H1 (cell line): ENCODE results near the gene SMDT1. TPM values are rescaled to one million over a fixed set of nuclear protein-coding genes. Genes with fewer than 3 reads are reported as not detected.

Experiments used
- ASH2L ChIP-seq: fragments of 200-600, 300-600 bp; sonication (generic); IDR thresholded peaks from one replicate; pipeline ENCODE4 v1.7.1; 2017; ENCODE audit warnings: low read length
- CBX8 ChIP-seq: fragments of 300-800, 300-1000 bp; sonication (generic); IDR thresholded peaks from 2 replicates; pipeline ENCODE4 v1.7.1; 2016; ENCODE audit warnings: low read depth, low read length, borderline replicate concordance
- CEBPB ChIP-seq: IDR thresholded peaks from 2 replicates; pipeline ENCODE4 v1.6.1; 2012; ENCODE audit warnings: low read depth, low read length
- CHD1 ChIP-seq: IDR thresholded peaks from 2 replicates; pipeline ENCODE4 v1.6.1; 2012; ENCODE audit warnings: low read depth, low read length, improper control_type of control experiment
- CHD2 ChIP-seq: IDR thresholded peaks from 2 replicates; pipeline ENCODE4 v1.6.1; 2012; ENCODE audit warnings: low read length, improper control_type of control experiment
- CREB1 ChIP-seq: IDR thresholded peaks from 2 replicates; pipeline ENCODE4 v1.6.1; 2012; ENCODE audit warnings: inconsistent platforms
- E2F6 ChIP-seq: IDR thresholded peaks from 2 replicates; pipeline ENCODE4 v1.6.1; 2012; ENCODE audit warnings: inconsistent platforms
- EGR1 ChIP-seq: IDR thresholded peaks from 2 replicates; pipeline ENCODE4 v1.6.1; 2011; ENCODE audit warnings: low read depth, low read length, borderline replicate concordance
- EP300 ChIP-seq, 2 experiments: IDR thresholded peaks; 1 replicate in 1 of 2; 2 replicates in 1 of 2; pipeline ENCODE4 v1.6.1; 2011 to 2012; ENCODE audit warnings: low read depth in 2 of 2, low read length in 2 of 2, mild to moderate bottlenecking in 2 of 2, borderline replicate concordance in 1 of 2, inconsistent platforms in 1 of 2, moderate library complexity in 1 of 2
- JUND ChIP-seq: IDR thresholded peaks from 2 replicates; pipeline ENCODE4 v1.6.1; 2011; ENCODE audit warnings: mild to moderate bottlenecking, improper control_type of control experiment, low read length
- KDM1A ChIP-seq: fragments of 200-600, 300-600 bp; sonication (generic); IDR thresholded peaks from 2 replicates; pipeline ENCODE4 v1.7.1; 2016; ENCODE audit warnings: mild to moderate bottlenecking, low read length, borderline replicate concordance
- KDM5A ChIP-seq: fragments of 200-600 bp; IDR thresholded peaks from 2 replicates; pipeline ENCODE4 v1.7.1; 2012; ENCODE audit warnings: mild to moderate bottlenecking, low read length, inconsistent platforms, mixed read lengths
- MAX ChIP-seq: IDR thresholded peaks from 2 replicates; pipeline ENCODE4 v1.6.1; 2012; ENCODE audit warnings: inconsistent platforms
- PHF8 ChIP-seq: fragments of 200-600 bp; sonication (generic); conservative IDR thresholded peaks from 2 replicates; pipeline ENCODE4 v1.7.1; 2012; ENCODE audit warnings: low read depth, mild to moderate bottlenecking, inconsistent platforms, low read length, moderate library complexity
- POLR2AphosphoS5 ChIP-seq: IDR thresholded peaks from 2 replicates; pipeline ENCODE4 v1.6.1; 2011; ENCODE audit warnings: low read depth, low read length
- RFX5 ChIP-seq: IDR thresholded peaks from 2 replicates; pipeline ENCODE4 v1.6.1; 2011; ENCODE audit warnings: low read depth, low read length, improper control_type of control experiment, borderline replicate concordance
- RXRA ChIP-seq: IDR thresholded peaks from 2 replicates; pipeline ENCODE4 v1.6.1; 2011; ENCODE audit warnings: low read depth, mild to moderate bottlenecking, low read length, moderate library complexity; ENCODE audit not compliant: insufficient read depth
- SIRT6 ChIP-seq: IDR thresholded peaks from one replicate; pipeline ENCODE4 v1.7.1; 2012; ENCODE audit warnings: low read length, inconsistent platforms
- SP4 ChIP-seq: IDR thresholded peaks from 2 replicates; pipeline ENCODE4 v1.6.1; 2012; ENCODE audit warnings: low read length, inconsistent platforms
- SRF ChIP-seq: IDR thresholded peaks from 2 replicates; pipeline ENCODE4 v1.6.1; 2011; ENCODE audit warnings: mild to moderate bottlenecking, low read depth, low read length, moderate library complexity
- SUZ12 ChIP-seq: fragments of 200-600 bp; sonication (generic); IDR thresholded peaks from 2 replicates; pipeline ENCODE4 v1.6.1; 2012; ENCODE audit warnings: mild to moderate bottlenecking, inconsistent platforms, low read length, moderate library complexity, mixed read lengths
- TAF1 ChIP-seq: IDR thresholded peaks from 2 replicates; pipeline ENCODE4 v1.6.1; 2011; ENCODE audit warnings: mild to moderate bottlenecking, low read depth, low read length
- TCF12 ChIP-seq: IDR thresholded peaks from 2 replicates; pipeline ENCODE4 v1.6.1; 2011; ENCODE audit warnings: low read depth, mild to moderate bottlenecking, low read length
- TEAD4 ChIP-seq: IDR thresholded peaks from 2 replicates; pipeline ENCODE4 v1.6.1; 2012; ENCODE audit warnings: low read depth, low read length, inconsistent platforms, mixed read lengths
- USF2 ChIP-seq: IDR thresholded peaks from 2 replicates; pipeline ENCODE4 v1.6.1; 2011; ENCODE audit warnings: low read length, improper control_type of control experiment
- polyA plus RNA-seq, 7 experiments: library from polyadenylated mRNA; depleted of rRNA in 3 of 7; stranded (reverse) in 5 of 7; unstranded in 2 of 7; fragments of >200 nt in 5 of 7; fragments of 200-250 nt in 2 of 7; gene quantifications; 1 replicate in 5 of 7; 2 replicates in 1 of 7; 4 replicates in 1 of 7; pipeline versions ENCODE4 v1.2.1 to v1.2.3, GENCODE V29; 2011 to 2013; ENCODE audit warnings: missing spikeins in 2 of 7, mixed read lengths in 2 of 7
- total RNA-seq: library from RNA; stranded (reverse); fragmentation: NEBNext Ultra II Directional; extraction: Animal tissue kit (Norgen Biotek cat#: 25700); gene quantifications from 2 replicates; pipeline ENCODE4 v1.2.1, GENCODE V29; 2021

Gene SMDT1
- total and polyA plus RNA-seq, 2 of the 8 experiments (the other 6 are each of a cell fraction or from before 2014, with no cell fraction given) = 34.9 to 35.6 TPM

GRCh38 chr22:42074132-42074811 is 5.2 kb upstream of the SMDT1 start, which contains the start of gene PHETA2 (continued):
- no peak for TF ChIP-seq EGR1
- no peak for TF ChIP-seq KDM5A
- TF ChIP-seq CBX8 = no peak
- TF ChIP-seq JUND = no peak
- no peak for TF ChIP-seq RFX5
- TF ChIP-seq CHD2 = no peak
- no peak for TF ChIP-seq SIRT6
- no peak for TF ChIP-seq SUZ12
- TF ChIP-seq USF2 = no peak
- peak; percentile 78; the same call in 1 of the 2 replicates for TF ChIP-seq E2F6
- TF ChIP-seq ASH2L = peak; percentile 42
- TF ChIP-seq MAX = peak; percentile 66; the same call in 1 of the 2 replicates
- no peak for TF ChIP-seq EP300 (IDR thresholded peaks at IDR 0.05; ENCODE audit: borderline replicate concordance in 1 of 2, low read depth in 2 of 2, low read length in 2 of 2)
- peak; percentile 51; the same call in 1 of the 2 replicates for TF ChIP-seq POLR2AphosphoS5
- no peak for TF ChIP-seq TCF12
- TF ChIP-seq PHF8 = peak; percentile 58
- TF ChIP-seq TAF1 = 0 out of 2 replicates have a peak, but pooled peaks have one; percentile 62
- no peak for TF ChIP-seq TEAD4
- TF ChIP-seq RXRA = no peak
- TF ChIP-seq CHD1 = no peak
- no peak for TF ChIP-seq CEBPB
- TF ChIP-seq CREB1 = no peak
- no peak for TF ChIP-seq KDM1A
- no peak for TF ChIP-seq SRF
- TF ChIP-seq SP4 = no peak
